Measurements from ENCODE around the gene BBS4. TPM values are rescaled to one million over a fixed set of nuclear protein-coding genes. Genes with fewer than 3 reads are reported as not detected.

The BBS4 gene
- total RNA-seq, 1 experiment from 2014 or later = 10.8 TPM

DNA sequence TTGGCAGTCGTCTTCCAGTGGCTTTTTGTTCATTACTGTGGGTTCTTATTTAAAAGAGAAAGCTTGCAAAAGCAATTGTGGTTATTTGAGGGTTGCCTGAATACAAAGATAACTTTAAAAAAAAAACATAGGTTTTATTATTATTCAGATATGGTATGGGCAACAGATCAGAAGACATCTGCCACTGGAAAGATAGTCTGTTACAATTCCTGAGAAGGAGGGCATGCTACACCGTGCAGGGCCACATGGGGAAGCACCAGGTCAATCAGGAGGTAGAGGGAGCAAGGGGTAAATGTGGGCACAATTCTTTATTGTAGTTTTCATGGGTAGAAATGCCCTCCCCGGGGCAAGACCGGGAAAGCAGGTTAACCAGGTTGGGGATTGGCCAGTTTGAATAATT is 46.5 kb downstream of the BBS4 start:
- POLR2A ChIA-PET (ENCODE audit: unreplicated experiment) = no interaction called here
- no peaks in the 10 kb centered on the region for H3K79me2 ChIP-seq (ENCODE audit: low read depth)
- H4K20me1 ChIP-seq (ENCODE audit: insufficient read depth) = no peaks in the 10 kb centered on the region
- no peaks in the 10 kb centered on the region for H3K4me1 ChIP-seq (replicated peaks; ENCODE audit: insufficient read depth)
- no peak overlapping the region for H3K4me3 ChIP-seq
- intact Hi-C loops (cut with micrococcal nuclease; ENCODE audit: unreplicated experiment) = no loop called here
- H2AFZ ChIP-seq = no peak overlapping the region
- no peaks in the 10 kb centered on the region for H3K27me3 ChIP-seq (ENCODE audit: insufficient read depth, low read depth)
- H3K4me2 ChIP-seq = no peak overlapping the region
- no peaks in the 10 kb centered on the region for H3K9me3 ChIP-seq (ENCODE audit: insufficient read depth, low read depth)
- BruUV-seq (replicated peaks) = no TSS peak
- CTCF ChIA-PET = no interaction called here
- no peak overlapping the region for H3K27ac ChIP-seq
- DNase-seq = no peak
- TF ChIP-seq, protein P1, sequence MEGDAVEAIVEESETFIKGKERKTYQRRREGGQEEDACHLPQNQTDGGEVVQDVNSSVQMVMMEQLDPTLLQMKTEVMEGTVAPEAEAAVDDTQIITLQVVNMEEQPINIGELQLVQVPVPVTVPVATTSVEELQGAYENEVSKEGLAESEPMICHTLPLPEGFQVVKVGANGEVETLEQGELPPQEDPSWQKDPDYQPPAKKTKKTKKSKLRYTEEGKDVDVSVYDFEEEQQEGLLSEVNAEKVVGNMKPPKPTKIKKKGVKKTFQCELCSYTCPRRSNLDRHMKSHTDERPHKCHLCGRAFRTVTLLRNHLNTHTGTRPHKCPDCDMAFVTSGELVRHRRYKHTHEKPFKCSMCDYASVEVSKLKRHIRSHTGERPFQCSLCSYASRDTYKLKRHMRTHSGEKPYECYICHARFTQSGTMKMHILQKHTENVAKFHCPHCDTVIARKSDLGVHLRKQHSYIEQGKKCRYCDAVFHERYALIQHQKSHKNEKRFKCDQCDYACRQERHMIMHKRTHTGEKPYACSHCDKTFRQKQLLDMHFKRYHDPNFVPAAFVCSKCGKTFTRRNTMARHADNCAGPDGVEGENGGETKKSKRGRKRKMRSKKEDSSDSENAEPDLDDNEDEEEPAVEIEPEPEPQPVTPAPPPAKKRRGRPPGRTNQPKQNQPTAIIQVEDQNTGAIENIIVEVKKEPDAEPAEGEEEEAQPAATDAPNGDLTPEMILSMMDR (conservative IDR thresholded peaks at IDR 0.05) = no peak
- no peak for TF ChIP-seq EZH2 (IDR thresholded peaks at IDR 0.05; ENCODE audit: low read depth)
- H3K36me3 ChIP-seq (ENCODE audit: low read depth) = no peaks in the 10 kb centered on the region; the same call in 1 of the 2 replicates
- no peaks in the 10 kb centered on the region for H3K9me2 ChIP-seq (ENCODE audit: insufficient read depth)
- H3F3A ChIP-seq (ENCODE audit: insufficient read depth, low read depth) = no peaks in the 10 kb centered on the region

DNA sequence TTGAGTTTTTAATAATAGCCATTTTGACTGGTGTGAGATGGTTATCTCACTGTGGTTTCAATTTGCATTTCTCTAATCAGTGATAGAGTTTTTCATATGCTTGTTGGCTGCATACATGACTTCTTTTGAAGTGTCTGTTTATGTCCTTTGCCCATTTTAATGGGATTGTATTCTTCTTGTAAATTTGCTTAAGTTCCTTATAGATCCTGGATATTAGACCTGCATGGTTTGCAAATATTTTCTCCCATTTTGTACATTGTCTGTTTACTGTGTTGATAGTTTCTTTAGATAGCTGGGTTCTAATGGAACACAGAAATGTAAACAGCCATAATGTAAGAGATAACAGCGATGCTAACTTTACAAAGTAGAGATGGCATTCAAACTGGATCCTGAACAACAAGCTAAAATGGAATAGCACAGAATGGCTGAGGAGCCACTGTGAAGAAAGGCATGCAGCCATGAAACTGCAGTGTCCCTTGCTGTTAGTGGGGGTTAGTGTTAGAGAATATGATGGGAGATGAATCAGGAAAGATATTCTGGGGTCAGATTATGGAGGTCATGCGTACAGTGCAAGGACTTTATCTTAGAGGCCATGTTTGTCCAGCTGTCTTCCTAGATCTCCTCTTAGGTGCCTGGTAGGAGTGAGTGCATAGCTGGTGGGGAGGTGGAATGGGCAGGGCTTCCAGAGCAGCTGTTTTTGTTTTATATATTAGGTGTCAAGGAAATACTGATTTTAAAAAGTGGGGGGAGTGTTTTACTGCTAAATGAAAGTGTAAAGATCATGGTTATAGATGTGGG is 48.1 kb downstream of the BBS4 start:
- intact Hi-C loops (cut with micrococcal nuclease; ENCODE audit: unreplicated experiment) = no loop called here

DNA sequence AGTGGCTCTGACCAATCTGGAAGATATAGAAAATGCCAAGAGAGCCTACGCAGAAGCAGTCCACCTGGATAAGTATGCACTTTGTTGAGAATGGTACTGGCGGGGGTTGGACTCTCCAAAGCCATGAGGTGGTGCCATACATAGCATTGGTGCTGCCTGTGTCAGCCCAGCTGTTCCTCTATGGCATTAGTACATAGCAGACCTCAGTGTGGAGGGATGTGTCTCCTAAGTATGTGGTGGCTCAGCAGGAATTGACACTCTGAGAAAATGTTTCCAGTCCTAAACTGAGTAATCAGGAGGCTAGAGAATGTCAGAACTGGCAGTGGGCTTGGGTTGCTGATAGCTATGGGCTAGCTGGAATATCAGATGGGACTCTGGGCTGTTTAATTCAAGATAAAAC is 49.1 kb downstream of the BBS4 start:
- POLR2A ChIA-PET (ENCODE audit: unreplicated experiment) = no interaction called here
- Histone ChIP-seq H3K27ac (no peak overlapping the region), H3K9me2 (ENCODE audit: insufficient read depth) (no peaks in the 10 kb centered on the region), H2AFZ (no peak overlapping the region), H3K4me2 (no peak overlapping the region), H3K27me3 (ENCODE audit: insufficient read depth, low read depth) (no peaks in the 10 kb centered on the region), H3K4me1 (replicated peaks; ENCODE audit: insufficient read depth) (no peaks in the 10 kb centered on the region), H4K20me1 (ENCODE audit: insufficient read depth) (no peaks in the 10 kb centered on the region), H3K9me3 (ENCODE audit: insufficient read depth, low read depth) (no peaks in the 10 kb centered on the region), H3F3A (ENCODE audit: insufficient read depth, low read depth) (no peaks in the 10 kb centered on the region), H3K79me2 (ENCODE audit: low read depth) (no peaks in the 10 kb centered on the region), H3K36me3 (ENCODE audit: low read depth) (no peaks in the 10 kb centered on the region; the same call in 1 of the 2 replicates), H3K4me3 (no peak overlapping the region)
- DNase-seq = no peak
- no TSS peak for BruUV-seq (replicated peaks)
- TF ChIP-seq EZH2 (IDR thresholded peaks at IDR 0.05; ENCODE audit: low read depth) = no peak
- TF ChIP-seq, protein P1 (conservative IDR thresholded peaks at IDR 0.05) = no peak
- intact Hi-C loops (cut with micrococcal nuclease; ENCODE audit: unreplicated experiment) = no loop called here
- CTCF ChIA-PET = interaction anchor here (1.1 kb wide), 1 partner anchor 13 kb away, joined by 3 read pairs; no protein-coding TSS in a partner anchor

More for the DNA sequence above, 48.1 kb downstream of the BBS4 start:
- no peak overlapping the region for H3K4me3 ChIP-seq
- H3K79me2 ChIP-seq (ENCODE audit: low read depth) = no peaks in the 10 kb centered on the region
- ChIA-PET POLR2A (ENCODE audit: unreplicated experiment) (no interaction called here), CTCF (no interaction called here)
- no peaks in the 10 kb centered on the region; the same call in 1 of the 2 replicates for H3K36me3 ChIP-seq (ENCODE audit: low read depth)
- TF ChIP-seq, protein P1 (conservative IDR thresholded peaks at IDR 0.05) = no peak
- no peak for TF ChIP-seq EZH2 (IDR thresholded peaks at IDR 0.05; ENCODE audit: low read depth)
- no peaks in the 10 kb centered on the region for H3K4me1 ChIP-seq (replicated peaks; ENCODE audit: insufficient read depth)
- no peaks in the 10 kb centered on the region for H3K9me3 ChIP-seq (ENCODE audit: insufficient read depth, low read depth)
- BruUV-seq (replicated peaks) = no TSS peak
- H2AFZ ChIP-seq = no peak overlapping the region
- H3F3A ChIP-seq (ENCODE audit: insufficient read depth, low read depth) = no peaks in the 10 kb centered on the region
- no peaks in the 10 kb centered on the region for H3K9me2 ChIP-seq (ENCODE audit: insufficient read depth)
- H3K27me3 ChIP-seq (ENCODE audit: insufficient read depth, low read depth) = no peaks in the 10 kb centered on the region
- no peak overlapping the region for H3K27ac ChIP-seq
- no peak for DNase-seq
- H4K20me1 ChIP-seq (ENCODE audit: insufficient read depth) = no peaks in the 10 kb centered on the region
- no peak overlapping the region for H3K4me2 ChIP-seq

Measured in PC-9 (cell line).